ENCODE results near the gene ADGRV1.

ADGRV1 gene

DNA sequence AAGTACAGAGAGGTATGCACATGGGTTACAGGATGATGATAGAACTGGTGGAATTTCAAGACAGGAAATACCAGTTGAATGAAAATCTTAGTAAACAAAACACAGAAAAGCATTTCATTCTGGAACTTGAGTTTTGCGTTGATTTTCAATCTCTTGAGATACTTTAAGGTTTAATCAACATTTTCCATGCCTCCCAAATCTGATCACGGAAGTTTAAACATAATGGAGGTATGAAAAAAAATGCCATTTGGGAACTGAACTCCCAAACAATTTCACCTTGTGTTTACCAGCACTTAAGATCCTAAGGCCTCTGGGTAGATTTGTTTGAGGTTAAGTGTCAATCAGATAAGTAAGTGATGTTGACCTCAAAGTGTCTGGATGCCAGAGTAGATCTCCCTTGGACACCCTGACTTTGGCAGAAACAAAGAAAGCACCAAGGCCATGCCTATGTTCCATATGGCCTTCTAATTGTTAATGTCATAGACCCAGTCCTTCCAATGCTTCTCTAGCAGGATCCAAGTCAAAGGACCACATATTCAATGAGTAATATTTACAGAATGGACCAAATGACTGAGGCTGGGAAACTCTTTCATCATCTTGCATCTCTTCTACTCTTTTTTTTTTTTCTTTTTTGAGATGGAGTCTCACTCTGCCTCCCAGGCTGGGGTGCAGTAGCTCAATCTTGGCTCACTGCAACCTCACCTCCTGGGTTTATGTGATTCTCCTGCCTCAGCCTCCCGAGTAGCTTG is 607.6 kb downstream of the ADGRV1 start:
- no peak for DNase-seq (ENCODE audit: low read depth in 2 of 2)

DNA sequence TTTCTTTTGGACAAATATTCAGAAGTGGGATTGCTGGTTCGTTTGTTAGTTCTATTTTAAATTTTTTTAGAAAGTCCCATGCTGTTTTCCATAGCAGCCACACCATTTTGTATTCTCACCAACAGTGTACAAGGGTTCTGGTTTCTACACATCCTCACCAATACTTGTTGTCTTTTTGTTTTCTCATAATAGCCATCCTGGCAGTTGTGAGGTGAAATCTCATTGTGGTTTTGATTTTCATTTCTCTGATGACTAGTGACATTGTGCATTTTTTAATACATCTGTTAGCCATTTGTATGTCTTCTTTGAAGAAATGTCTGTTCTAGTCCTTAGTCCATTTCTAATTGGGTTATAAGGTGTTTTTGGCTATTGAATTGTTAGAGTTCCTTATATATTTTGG is 610.3 kb downstream of the ADGRV1 start:
- DNase-seq (ENCODE audit: low read depth in 2 of 2), result no peak

- DNase-seq (ENCODE audit: low read depth in 2 of 2), result no peak
These were observed 611.7 kb downstream of the ADGRV1 start for GRCh38 chr5:91170266-91170665.

DNA sequence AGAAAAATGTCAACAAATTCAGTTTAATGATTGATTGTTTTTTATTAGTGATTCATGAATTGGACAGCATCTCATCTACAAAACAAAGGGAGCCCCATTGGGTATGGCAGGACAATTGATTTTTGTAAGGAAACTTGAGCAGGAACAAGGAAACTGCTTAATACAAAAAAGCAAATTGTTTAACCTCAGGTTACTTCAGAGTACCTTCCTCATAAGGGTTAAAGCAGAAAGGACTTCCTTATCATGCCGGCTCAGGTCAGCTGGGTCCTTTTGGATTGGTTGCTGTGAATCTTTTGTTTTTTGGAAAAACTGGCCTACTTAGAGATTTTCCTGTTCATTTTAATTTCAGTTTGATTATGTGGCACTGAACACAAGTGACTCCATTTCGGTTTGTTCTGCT is 612.7 kb downstream of the ADGRV1 start:
- no peak for DNase-seq (ENCODE audit: low read depth in 2 of 2)

DNA sequence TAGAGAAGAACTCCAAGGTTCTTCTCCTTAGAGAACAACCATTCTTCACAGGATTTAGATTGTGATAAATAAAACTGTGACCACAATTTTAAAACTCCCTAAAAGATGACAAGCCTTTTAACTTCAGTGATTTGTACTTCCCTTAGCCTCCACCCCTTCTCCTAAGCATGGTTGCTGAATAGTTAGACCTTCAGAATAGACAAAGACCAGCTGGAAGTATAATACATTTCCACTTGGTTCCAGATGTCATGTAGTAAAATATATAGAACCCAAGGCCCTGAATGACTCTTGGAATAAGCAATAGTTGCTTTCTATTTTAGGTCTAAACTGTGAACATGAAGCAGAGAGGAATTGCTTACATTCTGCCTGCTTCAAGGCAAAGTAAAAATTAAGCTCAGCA is 615.8 kb downstream of the ADGRV1 start:
- DNase-seq (ENCODE audit: low read depth in 2 of 2), result no peak

DNA sequence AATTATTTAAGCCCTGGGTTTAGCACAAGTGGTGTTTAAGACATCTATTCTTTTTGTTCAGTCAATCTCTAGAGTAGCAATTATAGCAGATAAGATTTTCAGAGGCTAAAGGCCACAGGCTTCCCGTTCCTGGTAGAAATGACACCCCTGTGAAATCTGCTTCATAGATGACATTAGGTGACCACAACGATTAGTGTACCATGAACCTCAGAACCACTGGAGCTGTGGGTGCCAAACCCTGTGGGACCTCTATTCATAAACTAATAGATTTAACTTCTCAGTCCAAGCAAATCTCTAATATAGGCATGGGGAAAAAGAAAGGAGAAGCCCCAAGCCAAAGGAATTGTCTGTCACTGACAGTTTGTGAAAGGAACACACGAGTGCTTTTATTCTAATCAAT is 617.1 kb downstream of the ADGRV1 start:
- no peak for DNase-seq (ENCODE audit: low read depth in 2 of 2)

- DNase-seq (ENCODE audit: low read depth in 2 of 2), result no peak
These were observed 617.9 kb downstream of the ADGRV1 start for GRCh38 chr5:91176288-91177016.

- DNase-seq (ENCODE audit: low read depth in 2 of 2), result no peak
These were observed 618.5 kb downstream of the ADGRV1 start for GRCh38 chr5:91177085-91177484.

DNA sequence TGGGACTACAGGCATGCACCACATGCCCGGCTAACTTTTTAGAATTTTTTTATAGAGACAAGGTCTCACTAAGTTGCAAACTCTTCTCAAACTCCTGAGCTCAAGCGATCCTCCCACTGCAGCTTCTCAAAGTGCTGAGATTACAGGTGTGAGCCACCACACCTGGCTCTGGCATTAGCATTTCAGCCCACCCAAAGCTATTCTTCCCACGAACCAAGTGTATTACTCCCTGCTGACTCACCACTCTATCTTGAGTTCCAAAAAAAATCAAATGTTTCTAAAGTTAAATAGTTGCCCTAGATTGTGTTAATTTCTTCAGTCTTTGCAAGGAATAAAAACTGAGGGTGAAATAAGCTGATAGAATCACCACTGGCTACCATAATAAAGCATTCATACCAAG is 619.0 kb downstream of the ADGRV1 start:
- no peak for DNase-seq (ENCODE audit: low read depth in 2 of 2)

- DNase-seq (ENCODE audit: low read depth in 2 of 2), result no peak
These were observed 619.9 kb downstream of the ADGRV1 start for GRCh38 chr5:91178461-91178860.

GRCh38 chr5:91179018-91179417 is 620.4 kb downstream of the ADGRV1 start:
- DNase-seq (ENCODE audit: low read depth in 2 of 2), result no peak

DNA sequence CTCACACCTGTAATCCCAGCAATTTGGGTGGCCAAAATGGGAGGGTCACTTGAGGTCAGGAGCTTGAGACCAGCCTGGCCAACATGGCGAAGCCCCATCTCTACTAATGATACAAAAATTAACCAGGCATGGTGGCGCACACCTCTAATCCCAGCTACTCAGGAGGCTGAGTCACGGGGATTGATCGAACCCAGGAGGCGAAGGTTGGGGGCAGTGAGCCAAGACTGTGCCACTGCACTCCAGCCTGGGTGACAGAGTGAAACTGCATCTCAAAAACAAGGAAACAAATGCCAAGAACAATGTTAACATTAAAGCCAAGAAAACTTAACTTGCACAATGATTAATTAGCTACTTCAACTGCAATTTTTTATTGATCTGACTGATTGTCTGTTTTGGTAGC is 621.9 kb downstream of the ADGRV1 start:
- no peak for DNase-seq (ENCODE audit: low read depth in 2 of 2)

DNA sequence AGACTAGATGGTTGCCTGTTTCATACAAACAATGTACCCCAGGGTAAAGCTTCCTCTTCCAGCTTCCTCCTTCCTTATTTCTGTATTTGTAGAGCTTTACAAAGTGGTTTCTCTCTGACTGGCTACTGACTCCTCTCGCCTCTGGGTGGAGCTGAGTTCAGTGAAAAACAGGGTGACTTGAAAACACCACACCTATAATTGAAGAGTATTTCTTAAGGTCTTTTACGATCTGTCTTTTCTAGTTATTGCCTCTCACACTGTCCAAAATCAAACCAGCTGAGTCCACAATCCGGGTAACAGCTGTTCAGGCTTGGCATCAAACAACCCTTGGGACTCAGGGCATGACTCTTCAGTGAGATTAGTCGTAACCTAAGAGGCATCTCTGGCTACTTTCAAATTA is 624.2 kb downstream of the ADGRV1 start:
- DNase-seq (ENCODE audit: low read depth in 2 of 2), result no peak

DNA sequence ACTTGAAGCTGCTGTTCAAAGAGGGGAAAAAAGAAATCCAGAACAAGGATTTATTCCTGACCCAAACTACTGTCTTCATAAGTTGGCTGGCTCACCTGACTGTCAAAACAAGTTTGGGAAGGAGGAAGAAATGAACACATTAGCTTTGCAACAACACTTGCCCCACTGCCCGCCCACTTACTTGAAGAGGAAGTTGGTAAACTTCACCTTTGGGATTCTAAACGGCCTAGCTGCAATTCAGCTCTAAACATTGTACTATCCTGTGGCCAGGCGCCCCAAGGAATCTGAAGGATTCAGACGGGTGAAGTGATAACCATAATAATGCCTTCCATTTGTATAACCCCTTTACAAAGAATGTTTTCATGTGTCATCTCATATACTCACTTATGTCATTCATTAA is 625.1 kb downstream of the ADGRV1 start:
- no peak for DNase-seq (ENCODE audit: low read depth in 2 of 2)

DNA sequence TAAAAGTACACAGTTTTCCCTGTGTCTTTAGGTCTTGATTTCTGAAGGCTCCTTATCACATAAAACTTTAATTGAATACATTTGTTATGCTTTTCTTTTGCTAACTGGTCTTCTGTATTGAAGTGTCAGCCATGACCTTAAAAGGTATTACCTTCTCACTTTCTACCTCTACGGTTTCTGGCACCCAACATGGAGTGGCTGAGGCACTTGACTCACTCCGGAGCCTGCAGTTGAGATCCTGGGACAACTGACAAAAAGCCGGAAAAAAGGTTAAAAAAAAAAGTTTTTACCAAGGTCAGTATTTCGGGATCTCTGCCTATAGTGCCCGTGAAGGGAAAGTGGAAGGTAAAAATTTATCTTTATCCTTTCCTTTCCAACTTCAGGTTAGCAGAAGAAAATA is 627.5 kb downstream of the ADGRV1 start:
- DNase-seq (ENCODE audit: low read depth in 2 of 2), result no peak

DNA sequence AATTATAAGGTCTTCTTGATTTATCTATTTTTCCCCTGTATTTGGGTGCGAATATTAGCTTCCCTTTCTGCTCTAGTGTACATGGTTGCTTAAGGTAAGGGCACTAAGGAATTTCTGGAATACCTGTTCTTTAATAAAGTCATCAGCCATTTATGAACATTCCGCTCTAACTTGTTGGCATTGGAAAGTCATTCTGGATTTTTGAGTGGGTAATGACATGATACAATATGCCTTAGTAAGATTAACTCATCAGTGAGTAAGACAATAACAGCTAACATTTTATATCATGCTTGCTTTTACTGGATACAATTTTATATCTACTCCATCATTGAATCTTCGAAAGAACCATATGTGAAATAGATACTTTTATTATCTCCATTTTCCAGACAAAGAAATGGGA is 628.4 kb downstream of the ADGRV1 start:
- no peak for DNase-seq (ENCODE audit: low read depth in 2 of 2)

DNA sequence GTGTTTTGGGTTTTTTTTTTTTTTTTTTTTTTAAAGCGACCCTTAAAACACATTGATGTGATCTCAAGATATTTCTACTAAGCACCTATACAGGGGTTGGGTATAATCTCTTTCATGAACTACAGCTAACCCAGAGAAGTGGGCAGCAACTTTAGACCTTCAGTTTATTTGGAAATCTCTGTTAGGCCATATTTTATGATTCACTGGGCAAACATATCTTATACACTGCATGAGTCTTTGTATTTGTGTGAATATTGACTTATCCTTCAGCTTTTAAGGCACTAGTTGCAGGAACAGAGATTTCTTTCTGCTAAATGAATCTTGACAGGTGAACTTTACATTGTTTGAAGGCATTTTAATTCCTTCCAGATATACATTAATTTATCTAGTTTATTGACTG is 630.2 kb downstream of the ADGRV1 start:
- no peak for DNase-seq (ENCODE audit: low read depth in 2 of 2)

DNA sequence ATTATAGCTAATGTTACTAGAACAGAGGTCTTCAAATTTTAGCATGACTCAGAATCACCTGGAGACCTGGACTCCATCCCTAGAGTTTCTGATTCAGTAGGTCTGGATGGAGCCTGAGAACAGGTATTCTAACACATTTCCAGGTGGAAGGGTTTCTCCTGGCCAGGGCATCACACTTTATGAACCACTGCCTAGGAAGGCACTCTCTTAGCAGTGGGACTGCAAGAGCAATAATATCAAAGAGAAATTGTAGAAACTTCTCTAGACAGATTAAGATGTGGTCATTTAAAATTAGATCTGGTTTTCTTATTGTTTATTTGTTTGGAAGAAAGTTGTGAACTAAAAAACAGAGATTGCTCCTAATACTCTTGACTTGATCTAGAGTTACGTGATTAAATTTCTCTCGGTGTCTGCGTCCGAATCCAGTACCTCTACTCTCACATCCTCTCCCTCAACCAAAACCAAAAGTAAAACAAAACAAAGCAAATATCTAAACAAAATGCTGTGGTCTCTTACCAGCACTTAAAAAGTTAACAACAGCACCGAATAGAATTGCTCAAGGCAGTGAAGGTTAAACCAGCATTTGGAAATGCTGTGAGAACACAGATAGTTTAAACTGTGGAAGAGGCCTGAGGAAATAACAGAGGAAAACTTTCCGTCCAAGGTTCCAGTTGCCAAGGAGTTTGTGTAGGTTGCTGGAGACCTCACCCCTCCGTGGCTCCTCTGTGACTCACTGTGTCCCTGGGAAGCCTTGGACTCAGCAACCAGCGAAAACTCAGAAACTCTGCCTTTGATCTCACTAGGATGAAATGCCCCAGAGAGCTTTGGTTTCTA is 631.1 kb downstream of the ADGRV1 start:
- no peak for DNase-seq (ENCODE audit: low read depth in 2 of 2)

DNA sequence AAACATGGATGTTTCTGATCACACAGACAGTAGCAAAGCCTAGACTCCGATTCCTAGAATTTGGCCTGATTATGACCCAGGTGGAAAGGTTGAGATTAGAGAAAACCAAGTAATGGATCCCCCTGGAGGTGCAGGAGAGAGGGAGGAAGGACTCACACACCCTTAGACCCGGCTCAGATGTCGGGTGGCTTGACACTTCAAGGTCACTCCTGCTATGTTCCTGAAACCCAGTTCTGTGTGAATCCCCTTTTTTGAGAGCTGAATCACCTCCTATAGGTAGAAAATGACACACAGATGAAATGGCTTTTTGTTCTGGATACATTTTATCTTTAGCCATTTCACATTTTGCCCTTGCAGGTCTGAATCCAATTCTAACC is 631.7 kb downstream of the ADGRV1 start:
- DNase-seq (ENCODE audit: low read depth in 2 of 2), result no peak

- DNase-seq (ENCODE audit: low read depth in 2 of 2), result no peak
These were observed 636.3 kb downstream of the ADGRV1 start for GRCh38 chr5:91194824-91195381.

DNA sequence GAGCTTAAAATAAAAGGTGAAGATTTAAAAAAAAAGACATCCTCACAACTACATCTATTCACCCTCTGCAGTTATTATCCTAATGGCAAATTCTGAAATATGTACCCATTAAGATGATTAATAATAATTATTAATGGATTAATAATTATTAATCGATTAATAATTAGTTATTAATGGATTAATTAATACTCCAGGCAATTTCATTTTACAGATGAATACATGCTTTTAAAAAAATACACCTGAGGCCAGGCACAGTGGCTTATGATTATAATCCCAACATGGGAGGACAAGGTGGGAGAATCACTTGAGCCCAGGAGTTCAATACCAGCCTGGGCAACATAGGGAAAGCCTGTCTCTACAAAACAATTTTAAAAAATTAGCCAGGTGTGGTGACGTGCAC is 642.1 kb downstream of the ADGRV1 start:
- DNase-seq (ENCODE audit: low read depth in 2 of 2), result no peak

DNA sequence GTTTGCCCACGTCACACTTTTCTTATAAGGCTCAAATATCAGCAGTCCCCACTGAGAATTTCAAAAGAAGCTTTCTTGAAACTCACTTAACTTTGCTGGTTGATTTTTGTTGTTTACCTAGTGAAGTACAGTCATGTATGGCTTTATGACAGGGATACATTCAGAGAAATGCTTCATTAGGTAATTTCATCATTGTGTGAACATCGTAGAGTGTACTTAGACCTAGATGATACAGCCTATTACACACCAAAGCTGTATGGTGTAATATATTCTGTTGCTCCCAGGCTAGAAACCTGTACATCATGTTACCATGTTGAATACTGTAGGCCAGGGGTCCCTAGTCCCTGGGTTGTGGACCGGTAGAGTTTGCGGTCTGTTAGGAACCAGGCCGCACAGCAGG is 647.5 kb downstream of the ADGRV1 start:
- no peak for DNase-seq (ENCODE audit: low read depth in 2 of 2)
